Mesenchymal stem cell (in vitro differentiated cells and primary cell): ENCODE results near the gene RNASET2.

Experiments used
- DNase-seq: peaks from one replicate; pipeline ENCODE4 v3.0.0-alpha.2; 2013
- H2AFZ ChIP-seq: one replicate; pipeline ENCODE4 v1.6.1; 2013; ENCODE audit warnings: low read depth, mild to moderate bottlenecking, control low read depth, inconsistent platforms, low read length, moderate library complexity
- H2AK5ac ChIP-seq: 2 replicates; pipeline ENCODE4 v1.6.1; 2013; ENCODE audit warnings: low read length, moderate library complexity, mild to moderate bottlenecking, inconsistent platforms; ENCODE audit not compliant: severe bottlenecking
- H2BK120ac ChIP-seq: one replicate; pipeline ENCODE4 v1.6.1; 2013; ENCODE audit warnings: low read depth, mild to moderate bottlenecking, inconsistent platforms, low read length, moderate library complexity
- H2BK12ac ChIP-seq, 2 experiments: one replicate each; pipeline ENCODE4 v1.6.1; 2013; ENCODE audit warnings: inconsistent platforms in 2 of 2, low read length in 2 of 2, mild to moderate bottlenecking in 2 of 2, moderate library complexity in 2 of 2, control low read depth in 1 of 2
- H2BK15ac ChIP-seq: one replicate; pipeline ENCODE4 v1.6.1; 2013; ENCODE audit warnings: mild to moderate bottlenecking, low read depth, inconsistent platforms; ENCODE audit not compliant: poor library complexity, severe bottlenecking
- H2BK5ac ChIP-seq: 2 replicates; pipeline ENCODE4 v1.6.1; 2013; ENCODE audit warnings: low read depth, mild to moderate bottlenecking, low read length, control low read depth, inconsistent platforms; ENCODE audit not compliant: poor library complexity, severe bottlenecking
- H3K14ac ChIP-seq, 2 experiments: one replicate each; pipeline ENCODE4 v1.6.1; 2013; ENCODE audit warnings: inconsistent platforms in 2 of 2, low read length in 2 of 2, control low read depth in 1 of 2, mild to moderate bottlenecking in 1 of 2, moderate library complexity in 1 of 2
- H3K18ac ChIP-seq, 2 experiments: one replicate each; pipeline ENCODE4 v1.6.1; 2013; ENCODE audit warnings: inconsistent platforms in 2 of 2, low read length in 2 of 2, control low read depth in 1 of 2, low read depth in 1 of 2, mild to moderate bottlenecking in 1 of 2
- H3K23ac ChIP-seq, 2 experiments: one replicate each; pipeline ENCODE4 v1.6.1; 2013; ENCODE audit warnings: inconsistent platforms in 2 of 2, low read length in 2 of 2, mild to moderate bottlenecking in 2 of 2, moderate library complexity in 2 of 2, control low read depth in 1 of 2
- H3K27ac ChIP-seq: 2 replicates; pipeline ENCODE4 v1.5.1; 2013; ENCODE audit warnings: mild to moderate bottlenecking, moderate library complexity, low read length, control low read depth, inconsistent platforms; ENCODE audit not compliant: poor library complexity, severe bottlenecking
- H3K27me3 ChIP-seq, 2 experiments: 2 replicates each; pipeline versions ENCODE4 v1.6.1 to v1.7.0; 2013; ENCODE audit warnings: low read length in 2 of 2, mild to moderate bottlenecking in 2 of 2, moderate library complexity in 2 of 2, control low read depth in 1 of 2, inconsistent platforms in 1 of 2; ENCODE audit not compliant: control insufficient read depth in 1 of 2, insufficient read depth in 1 of 2
- H3K36me3 ChIP-seq, 2 experiments: 2 replicates each; pipeline versions ENCODE4 v1.6.1 to v1.7.0; 2013; ENCODE audit warnings: low read length in 2 of 2, control low read depth in 1 of 2, inconsistent platforms in 1 of 2, low read depth in 1 of 2, mild to moderate bottlenecking in 1 of 2; ENCODE audit not compliant: insufficient read depth in 2 of 2, control insufficient read depth in 1 of 2
- H3K4ac ChIP-seq, 2 experiments: one replicate each; pipeline ENCODE4 v1.6.1; 2013; ENCODE audit warnings: inconsistent platforms in 2 of 2, low read length in 2 of 2, mild to moderate bottlenecking in 2 of 2, moderate library complexity in 2 of 2, control low read depth in 1 of 2, low read depth in 1 of 2
- H3K4me1 ChIP-seq: 2 replicates; pipeline ENCODE4 v1.6.1; 2013; ENCODE audit warnings: low read depth, low read length, control low read depth; ENCODE audit not compliant: control insufficient read depth, insufficient read depth
- H3K4me2 ChIP-seq: 2 replicates; pipeline ENCODE4 v1.6.1; 2013; ENCODE audit warnings: low read length, mild to moderate bottlenecking, inconsistent platforms; ENCODE audit not compliant: poor library complexity, severe bottlenecking
- H3K4me3 ChIP-seq, 2 experiments: 2 replicates each; pipeline versions ENCODE4 v1.5.1 to v1.7.0; 2013; ENCODE audit warnings: low read length in 2 of 2, mild to moderate bottlenecking in 2 of 2, control low read depth in 1 of 2, low read depth in 1 of 2; ENCODE audit not compliant: insufficient read depth in 1 of 2
- H3K79me1 ChIP-seq: replicated peaks from 2 replicates; pipeline ENCODE4 v1.6.1; 2013; ENCODE audit warnings: mild to moderate bottlenecking, control low read depth, low read length, inconsistent platforms; ENCODE audit not compliant: poor library complexity, severe bottlenecking
- H3K9ac ChIP-seq: 2 replicates; pipeline ENCODE4 v1.7.0; 2013; ENCODE audit warnings: mild to moderate bottlenecking, low read length, moderate library complexity
- H3K9me3 ChIP-seq: 2 replicates; pipeline ENCODE4 v1.7.0; 2013; ENCODE audit warnings: mild to moderate bottlenecking, low read length; ENCODE audit not compliant: control insufficient read depth
- H4K8ac ChIP-seq: one replicate; pipeline ENCODE4 v1.6.1; 2013; ENCODE audit warnings: inconsistent platforms, mild to moderate bottlenecking, low read length, moderate library complexity
- H4K91ac ChIP-seq: one replicate; pipeline ENCODE4 v1.6.1; 2013; ENCODE audit warnings: mild to moderate bottlenecking, low read length, inconsistent platforms
- WGBS: methylation state at CpG from one replicate; pipeline ENCODE4 v1.1.7; 2013; ENCODE audit warnings: mixed read lengths; 5-methylcytosine and 5-hydroxymethylcytosine counted together

RNASET2 gene

GRCh38 chr6:166957087-166957804 is 896 bp upstream of the RNASET2 start:
- Histone ChIP-seq H3K4ac (peak overlapping the region; percentile 51 to 91), H3K14ac (peak overlapping the region in 1 of 2 experiments; percentile 93), H4K91ac (peak overlapping the region; percentile 74), H3K27ac (peak overlapping the region; percentile 82), H4K8ac (peak overlapping the region; percentile 70), H3K18ac (peak overlapping the region; percentile 84 to 87), H3K23ac (peak overlapping the region in 1 of 2 experiments; percentile 67), H2BK120ac (peak overlapping the region; percentile 86), H2AFZ (peak overlapping the region; percentile 87), H2AK5ac (peak overlapping the region; percentile 53), H3K9me3 (no peaks in the 10 kb centered on the region), H2BK15ac (peak overlapping the region; percentile 38), H3K79me1 (peaks cover 12% of the 10 kb centered on the region), H3K36me3 (peaks cover 0 to 3% of the 10 kb centered on the region in 2 experiments), H3K4me2 (peak overlapping the region; percentile 78), H3K4me1 (peaks cover 26% of the 10 kb centered on the region), H3K27me3 (no peaks in the 10 kb centered on the region), H3K9ac (peak overlapping the region; percentile 85), H2BK12ac (peak overlapping the region; percentile 77 to 83), H2BK5ac (peak overlapping the region; percentile 85), H3K4me3 (peak overlapping the region; percentile 85 to 97)
- WGBS, result 14% methylated on average over 26 of the region's 26 CpGs
- DNase-seq, result peak; percentile 28

GRCh38 chr6:166955865-166956443 is 396 bp downstream of the RNASET2 start:
- H3K4me3 ChIP-seq, result peak overlapping the region; percentile 85 to 97
- H3K27ac ChIP-seq, result no peak overlapping the region
- H2BK15ac ChIP-seq, result no peak overlapping the region
- peak overlapping the region; percentile 67 for H4K8ac ChIP-seq
- H3K9ac ChIP-seq, result peak overlapping the region; percentile 65
- H2BK12ac ChIP-seq, result no peak overlapping the region
- DNase-seq, result no peak
- no peak overlapping the region for H2BK120ac ChIP-seq
- H2BK5ac ChIP-seq, result no peak overlapping the region
- peaks cover 0 to 14% of the 10 kb centered on the region in 2 experiments for H3K36me3 ChIP-seq
- WGBS, result under 1% methylated on average over 47 of the region's 54 CpGs
- peak overlapping the region in 1 of 2 experiments; percentile 28 for H3K4ac ChIP-seq
- H3K4me2 ChIP-seq, result peak overlapping the region; percentile 78
- H3K23ac ChIP-seq, result peak overlapping the region in 1 of 2 experiments; percentile 56
- peaks cover 15% of the 10 kb centered on the region for H3K79me1 ChIP-seq
- no peaks in the 10 kb centered on the region for H3K27me3 ChIP-seq
- no peak overlapping the region for H4K91ac ChIP-seq
- H2AFZ ChIP-seq, result peak overlapping the region; percentile 90
- H3K9me3 ChIP-seq, result no peaks in the 10 kb centered on the region
- H3K14ac ChIP-seq, result peak overlapping the region in 1 of 2 experiments; percentile 82
- H3K4me1 ChIP-seq, result peaks cover 26% of the 10 kb centered on the region
- H2AK5ac ChIP-seq, result no peak overlapping the region
- peak overlapping the region; percentile 63 to 89 for H3K18ac ChIP-seq

- Histone ChIP-seq H3K4me2 (peak overlapping the region; percentile 78), H3K36me3 (peaks cover 0 to 19% of the 10 kb centered on the region in 2 experiments), H3K79me1 (peaks cover 15% of the 10 kb centered on the region), H3K27ac (no peak overlapping the region), H3K9ac (peak overlapping the region; percentile 65), H3K23ac (no peak overlapping the region), H2BK15ac (no peak overlapping the region), H3K18ac (peak overlapping the region in 1 of 2 experiments; percentile 89), H3K9me3 (no peaks in the 10 kb centered on the region), H3K4me1 (peaks cover 29% of the 10 kb centered on the region), H2BK120ac (no peak overlapping the region), H3K4ac (no peak overlapping the region), H3K14ac (peak overlapping the region in 1 of 2 experiments; percentile 85), H3K27me3 (no peaks in the 10 kb centered on the region), H2BK12ac (no peak overlapping the region), H2AK5ac (no peak overlapping the region), H2BK5ac (no peak overlapping the region), H4K91ac (no peak overlapping the region), H2AFZ (peak overlapping the region; percentile 90), H4K8ac (no peak overlapping the region), H3K4me3 (peak overlapping the region; percentile 85 to 97)
- DNase-seq, result peak; percentile 25
- 66% methylated on average over 35 of the region's 52 CpGs for WGBS
Measured at GRCh38 chr6:166955121-166955864, 1.1 kb downstream of the RNASET2 start.
